ENCODE data around the gene CLCA1. TPM values are rescaled to one million over a fixed set of nuclear protein-coding genes. Genes with fewer than 3 reads are reported as not detected.

CLCA1 gene
- total and polyA plus RNA-seq, 3 donors from 2014 or later = 0.12 to 0.88 (median 0.55) TPM

GRCh38 chr1:86453664-86454063 lies 15.1 kb upstream of the CLCA1 start:
- no peak overlapping the region for H3K27ac ChIP-seq
- intact Hi-C loops (cut with DNase I; ENCODE audit: low total_unique reads) = no loop called here
- no peaks in the 10 kb centered on the region for H3K27me3 ChIP-seq
- H3K4me1 ChIP-seq = no peaks in the 10 kb centered on the region
- DNase-seq = no peak
- no peaks in the 10 kb centered on the region for H3K9me3 ChIP-seq
- 64 to 76% methylated on average over 3 of the region's 3 CpGs for WGBS, 2 donors
- no peaks in the 10 kb centered on the region for H3K36me3 ChIP-seq (ENCODE audit: low read depth, missing control alignments)
- no peak overlapping the region for H3K4me3 ChIP-seq
- no peak for TF ChIP-seq POLR2A (IDR thresholded peaks at IDR 0.05)
- TF ChIP-seq CTCF (IDR thresholded peaks at IDR 0.05) = no peak

GRCh38 chr1:86455073-86455472 lies 13.7 kb upstream of the CLCA1 start:
- no peaks in the 10 kb centered on the region for H3K9me3 ChIP-seq
- intact Hi-C loops (cut with DNase I; ENCODE audit: low total_unique reads) = no loop called here
- no peaks in the 10 kb centered on the region for H3K4me1 ChIP-seq
- TF ChIP-seq CTCF (IDR thresholded peaks at IDR 0.05) = no peak
- TF ChIP-seq POLR2A (IDR thresholded peaks at IDR 0.05) = no peak
- 81 to 83% methylated on average over 5 of the region's 5 CpGs for WGBS, 2 donors
- no peaks in the 10 kb centered on the region for H3K27me3 ChIP-seq
- no peak overlapping the region for H3K4me3 ChIP-seq
- H3K36me3 ChIP-seq (ENCODE audit: low read depth, missing control alignments) = no peaks in the 10 kb centered on the region
- no peak for DNase-seq
- no peak overlapping the region for H3K27ac ChIP-seq

- H3K27ac ChIP-seq = no peak overlapping the region
- intact Hi-C loops (cut with DNase I; ENCODE audit: low total_unique reads) = no loop called here
- H3K36me3 ChIP-seq (ENCODE audit: low read depth, missing control alignments) = no peaks in the 10 kb centered on the region
- TF ChIP-seq POLR2A (IDR thresholded peaks at IDR 0.05) = no peak
- TF ChIP-seq CTCF (IDR thresholded peaks at IDR 0.05) = no peak
- DNase-seq = no peak
- H3K4me1 ChIP-seq = no peaks in the 10 kb centered on the region
- no peak overlapping the region for H3K4me3 ChIP-seq
- 23 to 43% methylated on average over 1 of the region's 1 CpG for WGBS, 2 donors
- H3K9me3 ChIP-seq = no peaks in the 10 kb centered on the region
- H3K27me3 ChIP-seq = no peaks in the 10 kb centered on the region
Observed at GRCh38 chr1:86460998-86461397, 7.7 kb upstream of the CLCA1 start.

- Histone ChIP-seq H3K4me3 (no peak overlapping the region), H3K27me3 (no peaks in the 10 kb centered on the region), H3K36me3 (ENCODE audit: low read depth, missing control alignments) (no peaks in the 10 kb centered on the region), H3K27ac (no peak overlapping the region), H3K4me1 (no peaks in the 10 kb centered on the region), H3K9me3 (no peaks in the 10 kb centered on the region)
- DNase-seq = no peak
- intact Hi-C loops (cut with DNase I; ENCODE audit: low total_unique reads) = no loop called here
- TF ChIP-seq CTCF (IDR thresholded peaks at IDR 0.05) = no peak
- TF ChIP-seq POLR2A (IDR thresholded peaks at IDR 0.05) = no peak
- 75% methylated on average over 3 of the region's 3 CpGs for WGBS, 2 donors
Observed at GRCh38 chr1:86461482-86461881, 7.2 kb upstream of the CLCA1 start.

- Histone ChIP-seq H3K4me3 (no peak overlapping the region), H3K36me3 (ENCODE audit: low read depth, missing control alignments) (no peaks in the 10 kb centered on the region), H3K27me3 (no peaks in the 10 kb centered on the region), H3K4me1 (no peaks in the 10 kb centered on the region), H3K9me3 (no peaks in the 10 kb centered on the region), H3K27ac (no peak overlapping the region)
- intact Hi-C loops (cut with DNase I; ENCODE audit: low total_unique reads) = no loop called here
- no peak for DNase-seq
- WGBS, 2 donors = 68 to 88% methylated on average over 1 of the region's 1 CpG
- TF ChIP-seq POLR2A (IDR thresholded peaks at IDR 0.05) (no peak), CTCF (IDR thresholded peaks at IDR 0.05) (no peak)
Observed at GRCh38 chr1:86464819-86465218, 3.9 kb upstream of the CLCA1 start.

Data from testis (tissue), 3 donors.